ENCODE measurements around the gene GPR89A. TPM values are rescaled to one million over a fixed set of nuclear protein-coding genes. Genes with fewer than 3 reads are reported as not detected.

The GPR89A gene
- polyA plus RNA-seq, 1 experiment: 46.4 TPM

GRCh38 chr1:145705622-145706021 lies 97.8 kb downstream of the GPR89A start:
- no peaks in the 10 kb centered on the region for H3K9me3 ChIP-seq (ENCODE audit: control insufficient read depth, insufficient read depth, low read length)
- no peaks in the 10 kb centered on the region for H3K27me3 ChIP-seq (ENCODE audit: control insufficient read depth, insufficient read depth, low read length)
- CTCF ChIA-PET: interaction anchor here (4.6 kb wide), 1 partner anchor 15 kb away, joined by 35 read pairs; the partner anchor contains the start of gene CD160
- POLR2A ChIA-PET: no interaction called here
- TF ChIP-seq, protein P1, sequence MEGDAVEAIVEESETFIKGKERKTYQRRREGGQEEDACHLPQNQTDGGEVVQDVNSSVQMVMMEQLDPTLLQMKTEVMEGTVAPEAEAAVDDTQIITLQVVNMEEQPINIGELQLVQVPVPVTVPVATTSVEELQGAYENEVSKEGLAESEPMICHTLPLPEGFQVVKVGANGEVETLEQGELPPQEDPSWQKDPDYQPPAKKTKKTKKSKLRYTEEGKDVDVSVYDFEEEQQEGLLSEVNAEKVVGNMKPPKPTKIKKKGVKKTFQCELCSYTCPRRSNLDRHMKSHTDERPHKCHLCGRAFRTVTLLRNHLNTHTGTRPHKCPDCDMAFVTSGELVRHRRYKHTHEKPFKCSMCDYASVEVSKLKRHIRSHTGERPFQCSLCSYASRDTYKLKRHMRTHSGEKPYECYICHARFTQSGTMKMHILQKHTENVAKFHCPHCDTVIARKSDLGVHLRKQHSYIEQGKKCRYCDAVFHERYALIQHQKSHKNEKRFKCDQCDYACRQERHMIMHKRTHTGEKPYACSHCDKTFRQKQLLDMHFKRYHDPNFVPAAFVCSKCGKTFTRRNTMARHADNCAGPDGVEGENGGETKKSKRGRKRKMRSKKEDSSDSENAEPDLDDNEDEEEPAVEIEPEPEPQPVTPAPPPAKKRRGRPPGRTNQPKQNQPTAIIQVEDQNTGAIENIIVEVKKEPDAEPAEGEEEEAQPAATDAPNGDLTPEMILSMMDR (IDR thresholded peaks at IDR 0.05; ENCODE audit: low read depth, low read length): no peak
- H3K27ac ChIP-seq (ENCODE audit: low read depth, low read length): no peak overlapping the region
- DNase-seq (ENCODE audit: low read depth, low spot score): no peak
- no peak overlapping the region for H3K4me3 ChIP-seq (ENCODE audit: low read depth, low read length)

DNA sequence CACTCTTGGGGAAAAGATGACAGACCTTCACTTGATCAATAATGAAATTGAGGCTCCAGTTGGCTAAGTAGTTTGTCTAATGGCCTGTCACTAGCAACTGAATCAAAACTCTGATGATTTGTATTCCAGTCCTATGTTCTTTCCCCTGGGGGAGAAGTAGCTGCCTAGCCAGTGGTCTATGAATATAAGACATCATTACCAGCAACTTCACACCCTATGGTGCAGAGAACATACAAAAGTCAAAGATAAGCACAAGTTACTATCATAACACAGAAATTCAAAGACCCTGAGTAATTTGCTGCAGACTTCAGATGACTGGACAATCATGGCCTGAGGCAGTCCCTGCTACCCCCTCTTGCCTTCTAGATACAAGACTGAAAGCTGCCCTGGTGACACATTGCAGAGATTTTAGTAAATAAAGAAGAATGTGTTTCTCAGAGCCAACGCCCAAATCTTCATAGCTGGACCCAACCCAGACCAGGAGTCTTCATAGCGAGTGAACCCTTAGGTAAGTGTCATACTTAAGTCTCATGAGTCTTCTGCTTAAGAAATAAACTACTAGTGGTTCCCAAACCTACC lies 98.4 kb downstream of the GPR89A start:
- Histone ChIP-seq H3K27me3 (ENCODE audit: control insufficient read depth, insufficient read depth, low read length) (no peaks in the 10 kb centered on the region), H3K9me3 (ENCODE audit: control insufficient read depth, insufficient read depth, low read length) (no peaks in the 10 kb centered on the region), H3K4me3 (ENCODE audit: low read depth, low read length) (no peak overlapping the region), H3K27ac (ENCODE audit: low read depth, low read length) (no peak overlapping the region)
- CTCF ChIA-PET: interaction anchor here (4.6 kb wide), 1 partner anchor 14 kb away, joined by 35 read pairs; the partner anchor contains the start of gene CD160
- POLR2A ChIA-PET: no interaction called here
- TF ChIP-seq, protein P1 (IDR thresholded peaks at IDR 0.05; ENCODE audit: low read depth, low read length): no peak
- DNase-seq (ENCODE audit: low read depth, low spot score): no peak

- H3K27me3 ChIP-seq (ENCODE audit: control insufficient read depth, insufficient read depth, low read length): no peaks in the 10 kb centered on the region
- CTCF ChIA-PET: interaction anchor here (4.6 kb wide), 1 partner anchor 13 kb away, joined by 35 read pairs; the partner anchor contains the start of gene CD160
- H3K27ac ChIP-seq (ENCODE audit: low read depth, low read length): peak within 1 kb of the TSS; percentile 31
- TF ChIP-seq, protein P1 (IDR thresholded peaks at IDR 0.05; ENCODE audit: low read depth, low read length): no peak
- no peaks in the 10 kb centered on the region for H3K9me3 ChIP-seq (ENCODE audit: control insufficient read depth, insufficient read depth, low read length)
- POLR2A ChIA-PET: no interaction called here
- H3K4me3 ChIP-seq (ENCODE audit: low read depth, low read length): no peak within 1 kb of the TSS
- DNase-seq (ENCODE audit: low read depth, low spot score): no peak
Observed at GRCh38 chr1:145707183-145707867, 99.5 kb downstream of the GPR89A start, which contains the start of gene PDZK1. TSS of gene PDZK1 (minus strand) at chr1:145707368. CDS start at chr1:145688021, 19,347 bp downstream.

- POLR2A ChIA-PET: no interaction called here
Observed at GRCh38 chr1:145708063-145708462, 100.3 kb downstream of the GPR89A start.

More at GRCh38 chr1:145708063-145708462, 100.3 kb downstream of the GPR89A start:
- no peak overlapping the region for H3K4me3 ChIP-seq (ENCODE audit: low read depth, low read length)
- DNase-seq (ENCODE audit: low read depth, low spot score): peak; percentile 33
- TF ChIP-seq, protein P1 (IDR thresholded peaks at IDR 0.05; ENCODE audit: low read depth, low read length): no peak
- peak overlapping the region; percentile 31 for H3K27ac ChIP-seq (ENCODE audit: low read depth, low read length)
- H3K9me3 ChIP-seq (ENCODE audit: control insufficient read depth, insufficient read depth, low read length): no peaks in the 10 kb centered on the region
- CTCF ChIA-PET: interaction anchor here (1.6 to 4.6 kb wide), 2 partner anchors 12 to 269 kb away, joined by 3 to 35 read pairs; partner anchors contain the start of gene CD160
- H3K27me3 ChIP-seq (ENCODE audit: control insufficient read depth, insufficient read depth, low read length): no peaks in the 10 kb centered on the region

All from AG04450 (cell line).